GM12892 (cell line): ENCODE results near the gene CCDC126.

ENCODE experiments used
- POLR2A ChIP-seq: IDR thresholded peaks from 2 replicates; pipeline ENCODE4 v1.6.1; 2011; ENCODE audit warnings: low read depth, low read length, control low read depth
- POLR2AphosphoS5 ChIP-seq: IDR thresholded peaks from 2 replicates; pipeline ENCODE4 v1.6.1; 2011; ENCODE audit warnings: low read depth, low read length, control low read depth
- TAF1 ChIP-seq: IDR thresholded peaks from 2 replicates; pipeline ENCODE4 v1.6.1; 2011; ENCODE audit warnings: low read depth, mild to moderate bottlenecking, control low read depth, low read length, borderline replicate concordance

DNA sequence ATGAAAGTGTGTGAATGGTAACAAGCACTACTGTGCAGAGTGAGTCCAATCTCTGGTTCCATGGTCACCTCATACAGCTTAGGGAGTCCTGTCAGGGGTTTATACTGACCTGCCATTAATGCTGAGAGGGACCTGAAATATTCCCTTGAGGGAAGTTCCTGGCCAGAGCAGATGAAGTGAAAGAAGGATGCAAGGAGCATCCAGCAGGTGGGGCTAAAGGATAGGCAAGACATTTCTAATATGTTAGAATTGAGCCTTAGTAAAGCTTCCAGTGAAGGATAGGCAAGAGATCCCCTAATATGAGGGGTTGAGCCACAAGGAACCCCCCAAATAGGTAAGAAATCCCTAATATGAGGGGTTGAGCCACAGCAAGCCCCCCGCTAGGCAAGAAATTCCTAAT is 57.3 kb downstream of the CCDC126 start:
- TF ChIP-seq TAF1 (no peak), POLR2A (no peak), POLR2AphosphoS5 (no peak)
